ENCODE measurements around the gene GTF3C6. TPM values are rescaled to one million over a fixed set of nuclear protein-coding genes. Genes with fewer than 3 reads are reported as not detected.

The GTF3C6 gene
- 146 TPM for total RNA-seq (2021; ENCODE audit: unreplicated experiment)
- polyA plus RNA-seq (2012; ENCODE audit: insufficient read length): 89.8 TPM
- percentile 87 among the genes with signal in this experiment for Bru-seq, nascent RNA
- BruChase-seq, experiment 1, labeled RNA remaining after a 2-hour chase: percentile 81 among the genes with signal in this experiment
- percentile 90 among the genes with signal in this experiment for BruChase-seq, experiment 2, labeled RNA remaining after a 6-hour chase
- long read RNA-seq, transcript GTF3C6-201 (6 exons, 952 nt): major isoform, 129 of 155 reads
- long read RNA-seq, partial matches to known transcripts: 12 of 155 reads
- long read RNA-seq, other reads (novel, unspliced or antisense): 12 of 155 reads

GRCh38 chr6:110958329-110959192, at the start of gene GTF3C6:
GTF3C6 (plus strand) TSS chr6:110958706; CDS start chr6:110958770, 64 bp downstream.
- BruUV-seq (replicated peaks): TSS peak; percentile 74
- H3K4me1 ChIP-seq (ENCODE audit: control insufficient read depth, insufficient read depth, low read length): peaks cover 4% of the 10 kb centered on the region
- H3K9me3 ChIP-seq (ENCODE audit: control insufficient read depth, insufficient read depth, low read depth, low read length): no peaks in the 10 kb centered on the region
- DNase-seq (ENCODE audit: low read depth, low spot score): no peak
- peak; percentile 98 for ATAC-seq
- in situ Hi-C loops (cut with HindIII; ENCODE audit: low pct_unique_long_range_greater_than_20kb, low sequenced_read_pairs): no loop called here
- CTCF ChIA-PET: no interaction called here
- no peaks in the 10 kb centered on the region for H3K27me3 ChIP-seq (ENCODE audit: control insufficient read depth, insufficient read depth, low read length)
- peak within 1 kb of the TSS; percentile 67 to 82 for H3K4me3 ChIP-seq (ENCODE audit: low read depth in 2 of 2, low read length in 2 of 2)
- H3K36me3 ChIP-seq (ENCODE audit: control insufficient read depth, insufficient read depth, low read length): peaks cover 6% of the 10 kb centered on the region
- H3K27ac ChIP-seq (ENCODE audit: low read length): peak within 1 kb of the TSS; percentile 99
- POLR2A ChIA-PET: interaction anchor here (0.6 to 1.2 kb wide), 4 partner anchors 11 to 846 kb away, joined by 5 to 12 read pairs (median 6); partner anchors contain the start of gene CDK19
- intact Hi-C loops (cut with micrococcal nuclease; ENCODE audit: unreplicated experiment): no loop called here
- peak; percentile 85 for TF ChIP-seq POLR2AphosphoS5 (IDR thresholded peaks at IDR 0.05; ENCODE audit: low read depth, low read length)
- TF ChIP-seq TCF7L2 (IDR thresholded peaks at IDR 0.05; ENCODE audit: low read depth, low read length): no peak; the same call in 1 of the 2 replicates
- TF ChIP-seq CTCF (IDR thresholded peaks at IDR 0.05): no peak
- TF ChIP-seq REST (IDR thresholded peaks at IDR 0.05; ENCODE audit: insufficient read depth in 1 of 2, low read depth in 2 of 2, low read length in 1 of 2): 0 out of 4 replicates have a peak, but pooled peaks of 1 of the 2 experiments have one; percentile 41
- 0 out of 2 replicates have a peak, but pooled peaks have one; percentile 57 for TF ChIP-seq SIN3A (IDR thresholded peaks at IDR 0.05; ENCODE audit: borderline replicate concordance, insufficient read depth, low read depth, low read length)

GRCh38 chr6:110930781-110931180, 27.7 kb upstream of the GTF3C6 start:
- BruUV-seq (replicated peaks): no TSS peak
- DNase-seq (ENCODE audit: low read depth, low spot score): no peak
- no peak overlapping the region for H3K4me3 ChIP-seq (ENCODE audit: low read depth in 2 of 2, low read length in 2 of 2)
- ChIA-PET POLR2A (no interaction called here), CTCF (interaction anchor here (0.7 kb wide), 1 partner anchor 19 kb away, joined by 4 read pairs; no protein-coding TSS in a partner anchor)
- no peaks in the 10 kb centered on the region for H3K27me3 ChIP-seq (ENCODE audit: control insufficient read depth, insufficient read depth, low read length)
- no peaks in the 10 kb centered on the region for H3K36me3 ChIP-seq (ENCODE audit: control insufficient read depth, insufficient read depth, low read length)
- intact Hi-C loops (cut with micrococcal nuclease; ENCODE audit: unreplicated experiment): no loop called here
- no peak overlapping the region for H3K27ac ChIP-seq (ENCODE audit: low read length)
- no peaks in the 10 kb centered on the region for H3K9me3 ChIP-seq (ENCODE audit: control insufficient read depth, insufficient read depth, low read depth, low read length)
- in situ Hi-C loops (cut with HindIII; ENCODE audit: low pct_unique_long_range_greater_than_20kb, low sequenced_read_pairs): no loop called here
- no peaks in the 10 kb centered on the region for H3K4me1 ChIP-seq (ENCODE audit: control insufficient read depth, insufficient read depth, low read length)
- no peak for ATAC-seq
- no peak for TF ChIP-seq CTCF (IDR thresholded peaks at IDR 0.05)

Data from Panc1 (cell line).